Thyroid gland (tissue), 4 donors: ENCODE data around the gene PRELID3B. TPM values are rescaled to one million over a fixed set of nuclear protein-coding genes. Genes with fewer than 3 reads are reported as not detected.
A peak's percentile ranks its signal among the peaks of the same experiment; 100 is the strongest.

ENCODE experiments used
- DNase-seq, 2 donors: peaks; one replicate each; pipeline ENCODE4 v3.0.0-alpha.2; 2019
- H3K27ac ChIP-seq, 3 donors: fragments of 200-600 bp; sonication (generic); 1 replicate in 2 of 3; 2 replicates in 1 of 3; pipeline ENCODE4 v1.5.1; 2016 to 2019; ENCODE audit warnings: mild to moderate bottlenecking in 1 of 3, moderate library complexity in 1 of 3
- H3K27me3 ChIP-seq: fragments of 200-600 bp; sonication (generic); one replicate; pipeline ENCODE4 v1.5.1; 2019
- H3K36me3 ChIP-seq, 2 donors: fragments of 200-600 bp; sonication (generic); one replicate each; pipeline ENCODE4 v1.5.1; 2016 to 2019
- H3K4me1 ChIP-seq, 2 donors: fragments of 200-600 bp; sonication (generic); one replicate each; pipeline ENCODE4 v1.5.1; 2017 to 2019
- H3K4me3 ChIP-seq, 3 donors: fragments of 200-600 bp; sonication (generic); replicated peaks in 1 of 3; 1 replicate in 2 of 3; 2 replicates in 1 of 3; pipeline ENCODE4 v1.5.1; 2016; ENCODE audit warnings: mild to moderate bottlenecking in 1 of 3
- H3K9me3 ChIP-seq: fragments of 200-600 bp; sonication (generic); one replicate; pipeline ENCODE4 v1.5.1; 2017
- POLR2A ChIP-seq, 2 donors: fragments of 450-650 bp; IDR thresholded peaks; one replicate each; pipeline ENCODE4 v1.6.1; 2017; ENCODE audit warnings: antibody characterized with exemption in 2 of 2, mild to moderate bottlenecking in 2 of 2, moderate library complexity in 1 of 2
- WGBS, 2 donors: methylation state at CpG; one replicate each; pipeline ENCODE4 v1.1.5; 2017; 5-methylcytosine and 5-hydroxymethylcytosine counted together
- intact Hi-C: fragments of 100-400 bp; cut with DNase I; formaldehyde crosslinking; loops from one replicate; pipeline ENCODE4 v1.15.1; 2023
- total RNA-seq, 4 donors: library from RNA; depleted of rRNA; stranded (reverse); fragments of >200 nt; gene quantifications; one replicate each; pipeline ENCODE4 v1.2.3, GENCODE V29; 2016
- TF ChIP-seq, protein P1 (sequence below), 6 experiments: fragments of 200-600 bp in 3 of 6; fragments of 450-650 bp in 3 of 6; sonication (generic) in 3 of 6; IDR thresholded peaks; one replicate each; pipeline ENCODE4 v1.5.1; 2016 to 2019; ENCODE audit warnings: antibody characterized with exemption in 6 of 6, mild to moderate bottlenecking in 2 of 6, inconsistent platforms in 1 of 6, moderate library complexity in 1 of 6

Gene PRELID3B
- total RNA-seq, 4 donors from 2014 or later, result 74.4 to 112 (median 85.6) TPM

DNA sequence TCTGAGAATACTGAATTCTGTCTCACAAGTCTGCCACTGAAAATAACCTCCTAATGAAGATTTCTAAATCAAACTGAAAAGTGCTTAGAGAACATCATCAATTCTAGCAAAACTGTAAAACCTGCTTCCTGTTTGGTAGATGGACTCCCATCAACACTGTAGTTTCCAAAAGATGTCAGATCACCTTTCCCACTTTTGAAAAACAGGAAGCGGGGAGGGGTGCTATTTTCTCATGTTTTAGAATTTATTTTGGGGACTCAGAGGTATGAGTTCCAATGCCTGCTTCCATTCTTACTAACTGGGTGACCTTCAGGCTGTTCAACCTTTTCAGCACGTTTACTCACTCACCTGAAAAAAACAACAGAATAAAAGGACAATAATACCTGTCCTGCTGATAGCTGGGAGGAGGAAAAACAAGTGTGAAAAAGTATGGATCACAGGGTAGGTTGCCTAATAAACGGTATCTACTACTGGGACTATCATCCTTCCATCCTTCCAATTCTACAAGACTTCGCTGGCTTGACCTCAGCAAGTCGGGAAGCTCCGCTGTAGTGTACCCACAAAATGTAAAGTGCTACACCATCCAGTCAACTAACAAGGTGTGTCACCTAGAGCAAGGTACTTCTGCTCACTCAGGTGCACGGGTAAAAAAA lies 11.5 kb downstream of the PRELID3B start:
- Histone ChIP-seq H3K27ac (peak overlapping the region in 2 of 3 donors; percentile 86 to 92), H3K27me3 (no peaks in the 10 kb centered on the region), H3K36me3 (peaks cover 22 to 40% of the 10 kb centered on the region in 2 donors), H3K4me3 (peak overlapping the region in 1 of 3 donors; percentile 58), H3K4me1 (peaks cover 29 to 34% of the 10 kb centered on the region in 2 donors), H3K9me3 (no peaks in the 10 kb centered on the region)
- TF ChIP-seq, protein P1, sequence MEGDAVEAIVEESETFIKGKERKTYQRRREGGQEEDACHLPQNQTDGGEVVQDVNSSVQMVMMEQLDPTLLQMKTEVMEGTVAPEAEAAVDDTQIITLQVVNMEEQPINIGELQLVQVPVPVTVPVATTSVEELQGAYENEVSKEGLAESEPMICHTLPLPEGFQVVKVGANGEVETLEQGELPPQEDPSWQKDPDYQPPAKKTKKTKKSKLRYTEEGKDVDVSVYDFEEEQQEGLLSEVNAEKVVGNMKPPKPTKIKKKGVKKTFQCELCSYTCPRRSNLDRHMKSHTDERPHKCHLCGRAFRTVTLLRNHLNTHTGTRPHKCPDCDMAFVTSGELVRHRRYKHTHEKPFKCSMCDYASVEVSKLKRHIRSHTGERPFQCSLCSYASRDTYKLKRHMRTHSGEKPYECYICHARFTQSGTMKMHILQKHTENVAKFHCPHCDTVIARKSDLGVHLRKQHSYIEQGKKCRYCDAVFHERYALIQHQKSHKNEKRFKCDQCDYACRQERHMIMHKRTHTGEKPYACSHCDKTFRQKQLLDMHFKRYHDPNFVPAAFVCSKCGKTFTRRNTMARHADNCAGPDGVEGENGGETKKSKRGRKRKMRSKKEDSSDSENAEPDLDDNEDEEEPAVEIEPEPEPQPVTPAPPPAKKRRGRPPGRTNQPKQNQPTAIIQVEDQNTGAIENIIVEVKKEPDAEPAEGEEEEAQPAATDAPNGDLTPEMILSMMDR (IDR thresholded peaks at IDR 0.05), result no peak
- TF ChIP-seq POLR2A (IDR thresholded peaks at IDR 0.05), result no peak
- WGBS, 2 donors, result 53 to 62% methylated on average over 7 of the region's 7 CpGs
- no peak for DNase-seq
- intact Hi-C loops, result loop anchor here (10.0 kb wide), 1 partner anchor 46 kb away; the partner anchor contains the start of gene NELFCD

DNA sequence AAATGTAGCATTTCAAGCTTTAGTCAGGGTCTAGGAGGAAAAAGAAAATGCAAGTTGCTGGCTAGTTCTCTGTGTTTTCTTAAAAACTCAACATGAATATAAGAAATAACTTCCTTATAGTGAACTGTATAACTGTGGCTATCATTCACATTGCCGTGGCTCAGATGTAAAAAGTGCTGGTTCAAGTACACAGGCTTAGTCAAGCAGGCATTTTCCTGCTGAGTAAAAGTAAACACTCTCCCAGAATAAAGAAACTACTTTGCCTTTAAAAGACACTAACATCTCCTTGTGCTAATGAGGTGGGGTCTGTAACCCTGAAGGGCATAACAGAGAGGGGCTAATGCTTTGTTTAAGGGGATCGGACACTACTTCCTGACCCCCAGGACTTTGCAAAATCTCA lies 13.8 kb downstream of the PRELID3B start:
- peaks cover 28 to 40% of the 10 kb centered on the region in 2 donors for H3K36me3 ChIP-seq
- intact Hi-C loops, result no loop called here
- H3K4me3 ChIP-seq, result no peak overlapping the region
- 27 to 32% methylated on average over 2 of the region's 2 CpGs for WGBS, 2 donors
- no peaks in the 10 kb centered on the region for H3K27me3 ChIP-seq
- H3K9me3 ChIP-seq, result no peaks in the 10 kb centered on the region
- H3K27ac ChIP-seq, result peak overlapping the region in 1 of 3 donors; percentile 6
- no peak for DNase-seq
- TF ChIP-seq, protein P1 (IDR thresholded peaks at IDR 0.05), result no peak
- no peak for TF ChIP-seq POLR2A (IDR thresholded peaks at IDR 0.05)
- H3K4me1 ChIP-seq, result peaks cover 29 to 34% of the 10 kb centered on the region in 2 donors

DNA sequence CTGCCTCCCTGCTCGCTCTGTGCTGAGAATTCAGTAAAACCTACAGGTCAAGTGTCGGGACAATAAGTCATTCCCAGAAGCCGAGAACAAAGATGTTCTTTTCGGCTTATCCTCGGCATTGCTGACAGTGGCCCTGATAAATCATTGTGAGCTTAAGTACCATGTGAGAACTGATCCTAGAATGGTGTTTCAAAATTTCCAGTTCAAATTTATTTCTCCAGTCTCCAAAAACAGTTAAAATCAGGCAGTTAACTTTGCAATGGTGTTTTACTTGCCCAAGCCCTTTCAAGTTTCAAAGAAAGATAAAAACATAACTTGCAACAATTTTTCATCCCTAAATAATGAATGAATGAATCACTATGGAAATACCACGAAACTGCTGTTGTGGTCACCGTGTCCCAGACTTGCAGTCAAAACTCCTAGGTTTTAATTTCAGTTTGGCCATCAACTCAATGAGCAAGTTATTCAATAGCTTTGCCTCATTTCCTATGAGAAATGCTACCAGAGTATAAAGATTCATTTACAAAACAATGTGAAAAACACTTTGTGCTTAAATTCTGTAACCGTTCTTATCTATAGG lies 14.8 kb downstream of the PRELID3B start:
- intact Hi-C loops, result no loop called here
- Histone ChIP-seq H3K27me3 (no peaks in the 10 kb centered on the region), H3K27ac (peak overlapping the region in 1 of 3 donors; percentile 4), H3K4me1 (peaks cover 29 to 34% of the 10 kb centered on the region in 2 donors), H3K4me3 (no peak overlapping the region), H3K9me3 (no peaks in the 10 kb centered on the region), H3K36me3 (peaks cover 38 to 45% of the 10 kb centered on the region in 2 donors)
- no peak for DNase-seq
- TF ChIP-seq, protein P1 (IDR thresholded peaks at IDR 0.05), result no peak
- TF ChIP-seq POLR2A (IDR thresholded peaks at IDR 0.05), result no peak
- WGBS, 2 donors, result 83 to 86% methylated on average over 8 of the region's 8 CpGs

DNA sequence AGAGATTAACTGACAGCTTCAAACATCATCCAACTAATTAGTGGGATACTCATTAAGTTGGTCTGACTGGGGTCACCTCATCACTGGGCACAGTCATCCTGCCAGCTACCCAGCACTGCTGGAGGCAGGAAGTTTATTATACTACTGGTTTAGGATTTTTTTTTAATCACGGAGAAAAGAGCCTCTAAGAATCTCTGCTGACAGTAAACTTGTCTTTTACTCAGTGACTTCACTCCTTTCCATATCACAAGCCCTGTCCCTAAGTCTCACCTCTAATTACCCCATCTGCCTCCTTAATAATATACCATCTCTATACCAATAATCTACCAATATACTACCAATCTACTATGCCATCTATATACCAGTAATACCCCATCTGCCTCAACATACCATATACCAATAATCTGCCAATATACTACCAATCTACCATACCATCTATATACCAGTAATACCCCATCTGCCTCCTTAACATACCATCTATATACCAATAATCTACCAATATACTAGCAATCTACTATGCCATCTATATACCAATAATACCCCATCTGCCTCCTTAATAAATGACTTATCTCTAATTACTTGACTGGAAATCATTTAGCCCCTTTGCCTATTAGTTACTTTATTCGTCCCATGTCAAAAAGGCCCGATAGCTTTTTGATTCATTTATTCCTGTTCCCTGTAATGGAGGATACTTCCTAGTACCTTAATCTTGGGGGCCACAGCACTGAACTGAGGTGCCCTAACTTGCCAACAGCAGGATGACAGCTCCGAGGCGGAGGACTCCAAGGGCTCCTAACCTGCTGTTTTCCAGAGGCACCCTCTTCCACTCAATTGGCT lies 15.5 kb downstream of the PRELID3B start:
- WGBS, 2 donors, result 83 to 87% methylated on average over 5 of the region's 5 CpGs
- TF ChIP-seq, protein P1 (IDR thresholded peaks at IDR 0.05), result no peak
- H3K27me3 ChIP-seq, result no peaks in the 10 kb centered on the region
- intact Hi-C loops, result no loop called here
- peaks cover 45 to 47% of the 10 kb centered on the region in 2 donors for H3K36me3 ChIP-seq
- no peak overlapping the region for H3K4me3 ChIP-seq
- H3K9me3 ChIP-seq, result no peaks in the 10 kb centered on the region
- H3K4me1 ChIP-seq, result peaks cover 29 to 34% of the 10 kb centered on the region in 2 donors
- DNase-seq, result no peak
- H3K27ac ChIP-seq, result peak overlapping the region in 1 of 3 donors; percentile 4
